Measurements from ENCODE around the gene HCRTR2.

GRCh38 chr6:55137929-55138693, 36.2 kb upstream of the HCRTR2 start:
- no peak for TF ChIP-seq CTCF (IDR thresholded peaks at IDR 0.05)
- TF ChIP-seq POLR2A (IDR thresholded peaks at IDR 0.05): no peak
- TF ChIP-seq POLR2AphosphoS5 (IDR thresholded peaks at IDR 0.05): no peak

All from prostate gland (tissue), 2 donors.